Smooth muscle cell (in vitro differentiated cells): ENCODE measurements around the gene FTSJ3. TPM values are rescaled to one million over a fixed set of nuclear protein-coding genes. Genes with fewer than 3 reads are reported as not detected.

Experiments
- DNase-seq: peaks from one replicate; lab custom pipeline; 2025; ENCODE audit not compliant: unreplicated experiment; lab: John Stamatoyannopoulos, UW
- H2AFZ ChIP-seq: fragments of 200-600 bp; sonication (generic); 2 replicates; pipeline ENCODE4 v1.6.0; 2016; ENCODE audit warnings: antibody characterized with exemption, low read depth, mild to moderate bottlenecking
- H3F3A ChIP-seq: fragments of 200-600 bp; sonication (generic); 2 replicates; pipeline ENCODE4 v1.6.0; 2017; ENCODE audit warnings: antibody characterized with exemption, low read depth
- H3K27ac ChIP-seq: fragments of 200-600 bp; sonication (generic); 2 replicates; pipeline ENCODE4 v1.5.1; 2016; ENCODE audit warnings: low read depth, mild to moderate bottlenecking
- H3K27me3 ChIP-seq: fragments of 200-600 bp; sonication (generic); 2 replicates; pipeline ENCODE4 v1.6.1; 2016; ENCODE audit warnings: low read depth, mild to moderate bottlenecking
- H3K36me3 ChIP-seq: fragments of 200-600 bp; sonication (generic); 2 replicates; pipeline ENCODE4 v1.5.1; 2016; ENCODE audit warnings: low read depth
- H3K4me1 ChIP-seq: fragments of 200-600 bp; sonication (generic); 2 replicates; pipeline ENCODE4 v1.5.1; 2016; ENCODE audit warnings: low read depth
- H3K4me2 ChIP-seq: fragments of 200-600 bp; sonication (generic); 2 replicates; pipeline ENCODE4 v1.6.0; 2016; ENCODE audit warnings: mild to moderate bottlenecking
- H3K4me3 ChIP-seq: fragments of 200-600 bp; sonication (generic); 2 replicates; pipeline ENCODE4 v1.5.1; 2016; ENCODE audit warnings: mild to moderate bottlenecking
- H3K79me2 ChIP-seq: fragments of 200-600 bp; sonication (generic); 2 replicates; pipeline ENCODE4 v1.6.0; 2016; ENCODE audit warnings: low read depth, mild to moderate bottlenecking
- H3K9ac ChIP-seq: fragments of 200-600 bp; sonication (generic); 2 replicates; pipeline ENCODE4 v1.6.0; 2016; ENCODE audit warnings: low read depth
- H3K9me3 ChIP-seq: fragments of 200-600 bp; sonication (generic); replicated peaks from 2 replicates; pipeline ENCODE4 v1.5.1; 2016; ENCODE audit warnings: low read depth
- H4K20me1 ChIP-seq: fragments of 200-600 bp; sonication (generic); 2 replicates; pipeline ENCODE4 v1.6.0; 2016; ENCODE audit warnings: low read depth
- CTCF ChIP-seq: fragments of 200-600 bp; sonication (generic); IDR thresholded peaks from 2 replicates; pipeline ENCODE4 v1.5.1; 2017; ENCODE audit warnings: borderline replicate concordance, mild to moderate bottlenecking, antibody characterized with exemption; ENCODE audit not compliant: insufficient read depth, poor library complexity, severe bottlenecking
- WGBS: methylation state at CpG from one replicate; pipeline ENCODE4 v1.1.7; 2016; ENCODE audit warnings: low lambda C conversion rate; 5-methylcytosine and 5-hydroxymethylcytosine counted together
- polyA plus RNA-seq: library from polyadenylated mRNA; unstranded; fragments of >200 nt; fragmentation: Nextera tagmentation; extraction: Ambion mirVana; gene quantifications from 2 replicates; pipeline ENCODE4 v1.2.1, GENCODE V29; 2016
- total RNA-seq: library from RNA; depleted of rRNA; stranded (reverse); fragments of >200 nt; gene quantifications from 2 replicates; pipeline ENCODE4 v1.2.3, GENCODE V29; 2014

Gene FTSJ3
- total and polyA plus RNA-seq, 2 experiments from 2014 or later, result 21.9 to 46.8 TPM

GRCh38 chr17:63780928-63781327 is 46.5 kb downstream of the FTSJ3 start:
- Histone ChIP-seq H3K79me2 (peaks cover 100% of the 10 kb centered on the region), H3K4me3 (no peak overlapping the region), H3K9ac (no peak overlapping the region), H3K4me2 (no peak overlapping the region), H4K20me1 (peaks cover 100% of the 10 kb centered on the region), H3F3A (no peaks in the 10 kb centered on the region), H3K4me1 (peaks cover 2% of the 10 kb centered on the region), H2AFZ (no peak overlapping the region), H3K9me3 (no peaks in the 10 kb centered on the region), H3K27ac (peak overlapping the region; percentile 3), H3K36me3 (no peaks in the 10 kb centered on the region), H3K27me3 (no peaks in the 10 kb centered on the region)
- 96% methylated on average over 4 of the region's 4 CpGs for WGBS
- no peak for DNase-seq
- TF ChIP-seq CTCF, result no peak

- Histone ChIP-seq H3K9ac (no peak overlapping the region), H2AFZ (no peak overlapping the region), H3K27ac (peak overlapping the region; percentile 3), H3K9me3 (no peaks in the 10 kb centered on the region), H3F3A (no peaks in the 10 kb centered on the region), H3K4me2 (no peak overlapping the region), H3K79me2 (peaks cover 100% of the 10 kb centered on the region), H3K4me3 (no peak overlapping the region), H3K36me3 (no peaks in the 10 kb centered on the region), H4K20me1 (peaks cover 100% of the 10 kb centered on the region), H3K4me1 (peaks cover 7% of the 10 kb centered on the region), H3K27me3 (no peaks in the 10 kb centered on the region)
- DNase-seq, result no peak
- 96% methylated on average over 1 of the region's 1 CpG for WGBS
- no peak for TF ChIP-seq CTCF
These were observed 47.0 kb downstream of the FTSJ3 start for GRCh38 chr17:63780507-63780906.

GRCh38 chr17:63775420-63775819 is 52.0 kb downstream of the FTSJ3 start:
- Histone ChIP-seq H3K9ac (peak overlapping the region; percentile 96), H3K4me3 (peak overlapping the region; percentile 85), H4K20me1 (peaks cover 80% of the 10 kb centered on the region), H3K27me3 (no peaks in the 10 kb centered on the region), H3F3A (no peaks in the 10 kb centered on the region), H3K36me3 (no peaks in the 10 kb centered on the region), H3K4me1 (peaks cover 9% of the 10 kb centered on the region), H3K79me2 (peaks cover 87% of the 10 kb centered on the region), H2AFZ (no peak overlapping the region), H3K27ac (peak overlapping the region; percentile 96), H3K4me2 (peak overlapping the region; percentile 87), H3K9me3 (no peaks in the 10 kb centered on the region)
- DNase-seq, result no peak
- TF ChIP-seq CTCF, result no peak
- WGBS, result 15% methylated on average over 8 of the region's 8 CpGs

GRCh38 chr17:63774969-63775265 is 52.5 kb downstream of the FTSJ3 start:
- H3K9me3 ChIP-seq, result no peaks in the 10 kb centered on the region
- WGBS, result 12% methylated on average over 4 of the region's 4 CpGs
- H2AFZ ChIP-seq, result no peak overlapping the region
- H3K36me3 ChIP-seq, result no peaks in the 10 kb centered on the region
- DNase-seq, result no peak
- peak overlapping the region; percentile 96 for H3K27ac ChIP-seq
- no peaks in the 10 kb centered on the region for H3F3A ChIP-seq
- H3K4me3 ChIP-seq, result peak overlapping the region; percentile 85
- H3K4me1 ChIP-seq, result peaks cover 9% of the 10 kb centered on the region
- TF ChIP-seq CTCF, result no peak
- H3K79me2 ChIP-seq, result peaks cover 87% of the 10 kb centered on the region
- H3K27me3 ChIP-seq, result no peaks in the 10 kb centered on the region
- peak overlapping the region; percentile 87 for H3K4me2 ChIP-seq
- peak overlapping the region; percentile 96 for H3K9ac ChIP-seq
- peaks cover 80% of the 10 kb centered on the region for H4K20me1 ChIP-seq
